HFFc6 (cell line): ENCODE results near the gene SRGAP1. TPM values are rescaled to one million over a fixed set of nuclear protein-coding genes. Genes with fewer than 3 reads are reported as not detected.
A peak's percentile ranks its signal among the peaks of the same experiment; 100 is the strongest.
"Not testable (repeated sequence)": the region's sequence is repeated elsewhere in the genome, so short reads cannot be mapped to it uniquely, and the experiment has no call there.

ENCODE experiments used
- DNase-seq: peaks from one replicate; pipeline ENCODE4 v3.0.0-alpha.2; 2018
- H3K27ac Mint-ChIP-seq: 2 replicates; pipeline ENCODE4 v1.8.0; 2020; ENCODE audit warnings: mild to moderate bottlenecking, mixed read lengths
- H3K27me3 Mint-ChIP-seq: 2 replicates; pipeline ENCODE4 v1.8.0; 2021; ENCODE audit warnings: mild to moderate bottlenecking, moderate library complexity, mixed read lengths; ENCODE audit not compliant: insufficient read depth
- H3K36me3 Mint-ChIP-seq: 2 replicates; pipeline ENCODE4 v1.8.0; 2021; ENCODE audit warnings: low read depth, mixed read lengths
- H3K4me1 Mint-ChIP-seq: 2 replicates; pipeline ENCODE4 v1.8.0; 2020; ENCODE audit warnings: low read depth, mixed read lengths
- H3K4me3 Mint-ChIP-seq: 2 replicates; pipeline ENCODE4 v1.8.0; 2020; ENCODE audit warnings: mild to moderate bottlenecking, moderate library complexity, mixed read lengths
- H3K9me3 Mint-ChIP-seq: 2 replicates; pipeline ENCODE4 v1.8.0; 2020; ENCODE audit warnings: mild to moderate bottlenecking, mixed read lengths
- total RNA-seq, 6 experiments: library from RNA; stranded (reverse); fragmentation: NEBNext Ultra II Directional; extraction: Animal tissue kit (Norgen Biotek cat#: 25700); gene quantifications; 2 replicates in 1 of 6; 3 replicates in 5 of 6; pipeline ENCODE4 v1.2.3, GENCODE V29; 2021
- TF ChIP-seq, protein P1 (sequence below): fragments of 200-600 bp; sonication (generic); IDR thresholded peaks from 2 replicates; pipeline ENCODE4 v1.5.0; 2021; ENCODE audit warnings: antibody characterized with exemption, mild to moderate bottlenecking

The SRGAP1 gene
- total RNA-seq, 6 experiments from 2014 or later: 35.7 to 45.8 (median 40.9) TPM

DNA sequence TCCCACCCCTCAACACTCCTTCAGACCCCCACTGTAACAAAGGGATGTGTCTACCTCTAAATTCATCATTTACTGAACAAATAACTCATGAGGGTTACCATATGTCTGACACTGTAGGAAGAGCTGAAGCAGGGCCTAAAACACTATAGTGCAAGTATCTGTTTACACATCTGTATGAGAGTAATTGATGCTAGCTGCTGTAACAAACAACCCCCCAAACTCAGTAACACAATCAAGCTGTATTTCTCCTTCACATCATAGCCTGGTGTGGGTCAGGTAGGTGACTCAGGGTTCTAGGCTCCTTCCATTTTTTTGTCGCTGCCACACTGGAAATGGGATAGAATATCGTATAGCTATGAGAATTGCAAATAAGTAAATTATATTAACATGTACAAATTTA is 312.6 kb downstream of the SRGAP1 start:
- Mint-ChIP-seq H3K4me1 (peaks cover 38% of the 10 kb centered on the region), H3K27ac (no peak overlapping the region), H3K4me3 (no peak overlapping the region), H3K27me3 (peaks cover 8% of the 10 kb centered on the region), H3K9me3 (peaks cover 4% of the 10 kb centered on the region; the same call in 1 of the 2 replicates), H3K36me3 (peaks cover 34% of the 10 kb centered on the region)
- TF ChIP-seq, protein P1, sequence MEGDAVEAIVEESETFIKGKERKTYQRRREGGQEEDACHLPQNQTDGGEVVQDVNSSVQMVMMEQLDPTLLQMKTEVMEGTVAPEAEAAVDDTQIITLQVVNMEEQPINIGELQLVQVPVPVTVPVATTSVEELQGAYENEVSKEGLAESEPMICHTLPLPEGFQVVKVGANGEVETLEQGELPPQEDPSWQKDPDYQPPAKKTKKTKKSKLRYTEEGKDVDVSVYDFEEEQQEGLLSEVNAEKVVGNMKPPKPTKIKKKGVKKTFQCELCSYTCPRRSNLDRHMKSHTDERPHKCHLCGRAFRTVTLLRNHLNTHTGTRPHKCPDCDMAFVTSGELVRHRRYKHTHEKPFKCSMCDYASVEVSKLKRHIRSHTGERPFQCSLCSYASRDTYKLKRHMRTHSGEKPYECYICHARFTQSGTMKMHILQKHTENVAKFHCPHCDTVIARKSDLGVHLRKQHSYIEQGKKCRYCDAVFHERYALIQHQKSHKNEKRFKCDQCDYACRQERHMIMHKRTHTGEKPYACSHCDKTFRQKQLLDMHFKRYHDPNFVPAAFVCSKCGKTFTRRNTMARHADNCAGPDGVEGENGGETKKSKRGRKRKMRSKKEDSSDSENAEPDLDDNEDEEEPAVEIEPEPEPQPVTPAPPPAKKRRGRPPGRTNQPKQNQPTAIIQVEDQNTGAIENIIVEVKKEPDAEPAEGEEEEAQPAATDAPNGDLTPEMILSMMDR: no peak
- DNase-seq: no peak

DNA sequence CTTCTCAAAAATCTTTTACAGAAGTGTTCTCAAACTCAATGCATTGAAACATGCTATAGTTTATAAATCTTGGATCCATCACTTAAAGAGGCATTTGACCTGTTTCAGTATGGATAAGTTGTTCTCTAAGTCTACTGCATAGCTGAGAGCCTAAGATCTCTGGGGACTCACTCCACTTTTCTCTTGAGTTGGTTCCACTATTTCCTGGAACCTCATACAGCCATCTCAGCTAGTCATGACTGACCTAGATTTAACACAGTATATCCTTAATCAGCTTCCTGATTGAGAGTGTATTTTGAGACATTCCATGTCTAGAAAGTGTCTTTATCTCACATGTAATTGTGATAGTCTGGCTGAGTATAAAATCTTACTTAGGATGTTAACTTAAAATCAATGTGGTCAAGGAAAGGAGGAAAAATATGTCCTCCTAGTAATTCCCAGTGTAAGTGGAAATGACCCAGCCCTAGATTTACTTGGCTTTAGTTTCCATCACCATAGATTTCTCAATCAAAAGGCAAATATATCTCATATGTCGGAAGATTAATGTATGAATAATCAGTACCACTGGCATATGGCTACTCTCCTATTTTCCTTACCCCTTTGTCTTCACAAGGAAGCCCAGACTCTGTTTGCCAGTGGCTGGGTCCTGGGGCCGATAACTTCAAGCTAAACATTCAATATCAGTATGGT is 315.7 kb downstream of the SRGAP1 start:
- no peak for DNase-seq
- Mint-ChIP-seq H3K27me3 (peaks cover 3% of the 10 kb centered on the region), H3K4me3 (peak overlapping the region; percentile 69), H3K9me3 (peaks cover 8% of the 10 kb centered on the region), H3K4me1 (peaks cover 35% of the 10 kb centered on the region), H3K36me3 (peaks cover 22% of the 10 kb centered on the region), H3K27ac (peak overlapping the region; percentile 90)
- TF ChIP-seq, protein P1: no peak

DNA sequence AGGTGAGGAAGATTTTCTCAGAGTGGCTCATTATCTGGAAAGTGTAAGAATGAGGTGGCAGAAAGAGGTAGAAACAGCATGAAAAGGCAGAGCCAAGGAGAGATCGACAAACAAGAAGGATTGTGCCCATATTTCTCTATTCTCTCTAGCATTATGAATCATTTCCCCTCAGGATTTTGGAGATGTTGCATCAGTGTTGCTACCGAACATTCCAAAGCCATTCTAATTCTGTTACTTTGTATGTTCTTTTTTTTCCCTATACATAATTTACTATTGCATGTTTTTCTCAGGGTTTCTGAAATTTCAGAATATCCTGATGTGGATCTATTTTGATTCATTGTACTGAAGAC is 316.2 kb downstream of the SRGAP1 start:
- TF ChIP-seq, protein P1: no peak
- peaks cover 28% of the 10 kb centered on the region for H3K36me3 Mint-ChIP-seq
- peaks cover 3% of the 10 kb centered on the region for H3K27me3 Mint-ChIP-seq
- H3K9me3 Mint-ChIP-seq: peaks cover 13% of the 10 kb centered on the region
- DNase-seq: peak; percentile 28
- peaks cover 38% of the 10 kb centered on the region for H3K4me1 Mint-ChIP-seq
- H3K4me3 Mint-ChIP-seq: peak overlapping the region; percentile 69
- peak overlapping the region; percentile 90 for H3K27ac Mint-ChIP-seq

DNA sequence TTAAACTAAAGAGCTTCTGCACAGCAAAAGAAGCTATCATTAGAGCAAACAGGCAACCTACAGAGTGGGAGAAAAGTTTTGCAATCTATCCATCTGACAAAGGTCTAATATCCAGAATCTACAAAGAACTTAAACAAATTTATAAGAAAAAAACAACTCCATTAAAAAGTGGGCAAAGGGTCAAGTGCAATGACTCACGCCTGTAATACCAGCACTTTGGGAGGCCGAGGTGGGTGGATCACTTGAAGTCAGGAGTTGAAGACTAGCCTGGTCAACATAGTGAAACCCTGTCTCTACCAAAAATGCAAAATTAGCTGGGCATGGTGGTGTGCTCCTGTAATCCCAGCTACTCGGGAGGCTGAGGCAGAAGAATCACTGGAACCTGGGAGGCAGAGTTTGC is 322.1 kb downstream of the SRGAP1 start:
- H3K27ac Mint-ChIP-seq: peak overlapping the region; percentile 64; the same call in 1 of the 2 replicates
- H3K4me3 Mint-ChIP-seq, H3K27me3 Mint-ChIP-seq: not testable (repeated sequence)
- peaks cover 29% of the 10 kb centered on the region for H3K36me3 Mint-ChIP-seq
- DNase-seq: peak; percentile 55
- peaks cover 53% of the 10 kb centered on the region for H3K4me1 Mint-ChIP-seq
- peaks cover 14% of the 10 kb centered on the region for H3K9me3 Mint-ChIP-seq

DNA sequence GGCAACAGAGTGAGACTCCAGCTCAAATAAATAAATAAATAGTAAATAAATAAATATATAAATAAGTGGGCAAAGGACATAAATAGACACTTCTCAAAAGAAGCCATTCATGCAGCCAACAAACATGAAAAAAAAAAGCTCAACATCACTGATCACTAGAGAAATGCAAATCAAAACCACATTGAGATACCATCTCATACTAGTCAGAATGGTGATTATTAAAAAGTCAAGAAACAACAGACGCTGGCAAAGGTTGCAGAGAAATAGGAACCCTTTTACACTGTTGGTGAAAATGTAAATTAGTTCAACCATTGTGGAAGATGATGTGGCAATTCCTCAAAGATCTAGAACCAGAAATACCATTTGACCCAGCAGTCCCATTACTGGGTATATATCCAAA is 322.5 kb downstream of the SRGAP1 start:
- Mint-ChIP-seq H3K9me3 (peaks cover 14% of the 10 kb centered on the region), H3K27ac (peak overlapping the region; percentile 47; the same call in 1 of the 2 replicates), H3K36me3 (peaks cover 27% of the 10 kb centered on the region), H3K4me1 (peaks cover 56% of the 10 kb centered on the region)
- H3K27me3 Mint-ChIP-seq, H3K4me3 Mint-ChIP-seq: not testable (repeated sequence)
- peak; percentile 43 for DNase-seq

DNA sequence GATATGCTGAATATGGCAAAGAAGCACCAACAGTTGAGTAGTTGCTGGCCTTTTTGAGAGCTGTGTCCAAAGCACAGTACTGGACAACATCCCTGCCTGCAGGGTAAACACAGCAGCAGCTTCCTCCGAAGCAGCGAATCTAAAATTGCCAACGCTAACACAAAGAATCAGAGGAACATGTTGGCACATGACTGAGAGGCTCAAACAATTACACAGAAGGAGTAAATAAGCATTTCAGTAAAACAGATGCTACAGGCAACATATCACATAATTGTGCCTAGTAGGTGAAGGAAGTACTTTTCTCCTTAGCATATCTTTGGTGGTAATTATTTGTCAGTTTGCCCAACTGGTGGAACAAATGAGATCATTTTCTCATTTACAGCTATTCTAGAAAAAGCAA is 325.5 kb downstream of the SRGAP1 start:
- no peak overlapping the region for H3K4me3 Mint-ChIP-seq
- H3K36me3 Mint-ChIP-seq: peaks cover 18% of the 10 kb centered on the region
- TF ChIP-seq, protein P1: no peak
- H3K4me1 Mint-ChIP-seq: peaks cover 70% of the 10 kb centered on the region
- H3K27me3 Mint-ChIP-seq: no peaks in the 10 kb centered on the region; the same call in 1 of the 2 replicates
- no peak for DNase-seq
- H3K27ac Mint-ChIP-seq: peak overlapping the region; percentile 88
- H3K9me3 Mint-ChIP-seq: peaks cover 11% of the 10 kb centered on the region
